GM23338 (cell line): ENCODE results near the gene RAB3B. TPM values are rescaled to one million over a fixed set of nuclear protein-coding genes. Genes with fewer than 3 reads are reported as not detected.

Experiments
- ATAC-seq: fragments of 200-7000 bp; cut with Tn5 transposase; 3 replicates; pipeline ENCODE4 v1.9.1; 2020
- DNase-seq: peaks from one replicate; pipeline ENCODE4 v3.0.0-alpha.2; 2015; ENCODE audit warnings: low spot score
- H2AFZ ChIP-seq: fragments of 200-600 bp; sonication (generic); 2 replicates; pipeline ENCODE4 v1.8.0; 2016; ENCODE audit warnings: antibody characterized with exemption, mild to moderate bottlenecking, moderate library complexity
- H3F3A ChIP-seq: fragments of 200-600 bp; sonication (generic); replicated peaks from 2 replicates; pipeline ENCODE4 v1.8.0; 2017; ENCODE audit warnings: antibody characterized with exemption, mixed run types, low read depth
- H3K27ac ChIP-seq: fragments of 200-600 bp; sonication (generic); 2 replicates; pipeline ENCODE4 v1.6.1; 2016; ENCODE audit warnings: low read depth
- H3K27me3 ChIP-seq: fragments of 200-600 bp; sonication (generic); 2 replicates; pipeline ENCODE4 v1.8.0; 2016; ENCODE audit warnings: mild to moderate bottlenecking, mixed run types, moderate library complexity; ENCODE audit not compliant: insufficient read depth
- H3K36me3 ChIP-seq: fragments of 200-600 bp; sonication (generic); 2 replicates; pipeline ENCODE4 v1.8.0; 2016; ENCODE audit warnings: mild to moderate bottlenecking; ENCODE audit not compliant: insufficient read depth
- H3K4me1 ChIP-seq: fragments of 200-600 bp; sonication (generic); 2 replicates; pipeline ENCODE4 v1.8.0; 2016; ENCODE audit warnings: mild to moderate bottlenecking, moderate library complexity; ENCODE audit not compliant: insufficient read depth
- H3K4me2 ChIP-seq: fragments of 200-600 bp; sonication (generic); 2 replicates; pipeline ENCODE4 v1.7.1; 2017; ENCODE audit warnings: mixed run types
- H3K4me3 ChIP-seq: fragments of 200-600 bp; sonication (generic); 2 replicates; pipeline ENCODE4 v1.6.1; 2016; ENCODE audit warnings: mixed run types
- H3K79me2 ChIP-seq: fragments of 200-600 bp; sonication (generic); replicated peaks from 2 replicates; pipeline ENCODE4 v1.8.0; 2017; ENCODE audit warnings: mild to moderate bottlenecking; ENCODE audit not compliant: insufficient read depth
- H3K9me2 ChIP-seq: fragments of 200-600 bp; sonication (generic); 2 replicates; pipeline ENCODE4 v1.8.0; 2017; ENCODE audit not compliant: insufficient read depth
- H4K20me1 ChIP-seq: fragments of 200-600 bp; sonication (generic); replicated peaks from 2 replicates; pipeline ENCODE4 v1.8.0; 2017; ENCODE audit warnings: mild to moderate bottlenecking; ENCODE audit not compliant: insufficient read depth
- H3K27ac Mint-ChIP-seq: 2 replicates; pipeline ENCODE4 v1.8.0; 2020; ENCODE audit warnings: inconsistent platforms, mild to moderate bottlenecking, moderate library complexity, mixed read lengths
- H3K27me3 Mint-ChIP-seq: 3 replicates; pipeline ENCODE4 v1.8.0; 2022; ENCODE audit warnings: low read depth, mild to moderate bottlenecking, moderate library complexity, mixed read lengths, inconsistent platforms; ENCODE audit not compliant: insufficient read depth, poor library complexity
- H3K36me3 Mint-ChIP-seq: 3 replicates; pipeline ENCODE4 v1.8.0; 2021; ENCODE audit warnings: low read depth, mild to moderate bottlenecking, inconsistent platforms, moderate library complexity, mixed read lengths
- H3K4me1 Mint-ChIP-seq: 3 replicates; pipeline ENCODE4 v1.8.0; 2020; ENCODE audit warnings: mild to moderate bottlenecking, inconsistent platforms, mixed read lengths
- H3K4me3 Mint-ChIP-seq: 3 replicates; pipeline ENCODE4 v1.8.0; 2021; ENCODE audit warnings: moderate library complexity, mild to moderate bottlenecking, inconsistent platforms, mixed read lengths
- H3K9me3 Mint-ChIP-seq: 3 replicates; pipeline ENCODE4 v1.8.0; 2020; ENCODE audit warnings: moderate library complexity, mild to moderate bottlenecking, inconsistent platforms, mixed read lengths
- CREB1 ChIP-seq: fragments of 250-450 bp; sonication (Bioruptor Pico); IDR thresholded peaks from 2 replicates; pipeline ENCODE4 v1.5.0; 2020; ENCODE audit warnings: low read depth, mild to moderate bottlenecking, moderate library complexity
- EZH2 ChIP-seq: fragments of 200-600 bp; sonication (generic); IDR thresholded peaks from one replicate; pipeline ENCODE4 v1.8.0; 2017; ENCODE audit warnings: antibody characterized with exemption, mild to moderate bottlenecking, low read depth; ENCODE audit not compliant: unreplicated experiment
- EZH2phosphoT487 ChIP-seq: fragments of 200-600 bp; sonication (generic); IDR thresholded peaks from one replicate; pipeline ENCODE4 v1.8.1; 2018; ENCODE audit warnings: antibody characterized with exemption; ENCODE audit not compliant: unreplicated experiment
- JUNB ChIP-seq: IDR thresholded peaks from one replicate; pipeline ENCODE4 v1.6.1; 2016; ENCODE audit warnings: antibody characterized with exemption; ENCODE audit not compliant: unreplicated experiment
- NANOG ChIP-seq: IDR thresholded peaks from 2 replicates; pipeline ENCODE4 v1.6.1; 2016; ENCODE audit warnings: antibody characterized with exemption, borderline replicate concordance
- POLR2AphosphoS5 ChIP-seq: IDR thresholded peaks from 2 replicates; pipeline ENCODE4 v1.6.1; 2016; ENCODE audit warnings: antibody characterized with exemption, low read depth
- REST ChIP-seq: IDR thresholded peaks from one replicate; pipeline ENCODE4 v1.6.1; 2018; ENCODE audit warnings: antibody characterized with exemption; ENCODE audit not compliant: unreplicated experiment
- STAT1 ChIP-seq: IDR thresholded peaks from one replicate; pipeline ENCODE4 v1.6.1; 2016; ENCODE audit warnings: antibody characterized with exemption; ENCODE audit not compliant: unreplicated experiment
- ZNF114 ChIP-seq: fragments of 250-450 bp; sonication (Bioruptor Pico); IDR thresholded peaks from 2 replicates; pipeline ENCODE4 v1.5.0; 2020; ENCODE audit warnings: mild to moderate bottlenecking, moderate library complexity
- ZNF331 ChIP-seq: fragments of 250-450 bp; sonication (Bioruptor Pico); IDR thresholded peaks from 2 replicates; pipeline ENCODE4 v1.5.0; 2020; ENCODE audit warnings: low read depth, mild to moderate bottlenecking, moderate library complexity
- ZNF462 ChIP-seq: fragments of 250-450 bp; sonication (Bioruptor Pico); IDR thresholded peaks from 2 replicates; pipeline ENCODE4 v1.5.0; 2020; ENCODE audit warnings: mild to moderate bottlenecking, moderate library complexity
- polyA plus RNA-seq: library from polyadenylated mRNA; unstranded; fragments of >200 nt; fragmentation: Nextera tagmentation; extraction: Ambion mirVana; gene quantifications from 2 replicates; pipeline ENCODE4 v1.2.1, GENCODE V29; 2016
- total RNA-seq: library from RNA; depleted of rRNA; stranded (reverse); fragments of >200 nt; shearing (Covaris generic); gene quantifications from 2 replicates; pipeline ENCODE4 v1.2.3, GENCODE V29; 2014
- TF ChIP-seq, protein P1 (sequence below): IDR thresholded peaks from 2 replicates; pipeline ENCODE4 v1.6.1; 2016; ENCODE audit warnings: antibody characterized with exemption
- TF ChIP-seq, protein P2 (sequence below), 2 experiments: fragments of 200-600 bp in 1 of 2; sonication (generic) in 1 of 2; conservative IDR thresholded peaks; 2 replicates each; pipeline versions ENCODE4 v1.5.1 to v1.6.1; 2016 to 2017; ENCODE audit warnings: antibody characterized with exemption in 2 of 2, low read depth in 2 of 2, mild to moderate bottlenecking in 2 of 2, moderate library complexity in 1 of 2

RAB3B gene
- total and polyA plus RNA-seq, 2 experiments from 2014 or later = 18.3 to 37.9 TPM

DNA sequence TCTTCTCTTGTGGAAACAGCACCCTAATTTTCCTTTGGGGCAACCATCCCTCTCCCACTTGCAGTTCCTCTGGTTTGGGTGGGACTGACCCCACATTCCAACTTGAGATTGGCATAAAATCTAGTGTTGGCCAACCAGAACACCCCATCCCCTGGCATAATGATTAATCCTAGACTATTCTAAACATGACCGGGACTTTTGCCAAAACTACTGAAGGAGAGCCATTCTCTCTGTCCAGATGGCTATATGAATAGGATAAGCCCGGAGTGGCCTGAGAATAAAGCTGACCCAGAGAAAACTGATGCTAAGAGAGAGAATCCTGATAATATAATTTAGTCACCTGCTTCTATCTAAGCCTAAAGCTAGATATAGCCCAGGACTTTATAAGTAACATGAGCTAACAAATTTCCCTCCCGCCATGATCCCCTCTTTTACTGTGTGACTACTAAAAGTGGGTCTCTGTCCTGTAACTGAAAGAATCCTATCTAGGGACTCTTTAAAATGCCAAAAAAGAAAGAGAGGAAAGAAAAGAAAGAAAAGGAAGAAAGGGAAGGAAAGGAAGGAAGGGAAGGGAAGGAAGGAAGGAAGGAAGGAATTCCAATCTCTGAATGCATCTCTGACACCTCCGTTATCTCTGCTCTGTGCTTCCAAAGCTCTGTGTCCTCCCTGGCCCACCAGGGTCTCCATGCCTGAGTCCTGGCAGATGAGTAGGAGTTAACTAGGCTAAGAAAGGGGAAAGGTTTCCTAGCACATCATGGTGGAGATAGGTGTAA lies 84.0 kb downstream of the RAB3B start:
- peaks cover 10% of the 10 kb centered on the region for H3K4me1 ChIP-seq
- peaks cover 12% of the 10 kb centered on the region for H3K27me3 Mint-ChIP-seq
- no peak overlapping the region for H3K4me2 ChIP-seq
- H3K9me3 Mint-ChIP-seq = peaks cover 17% of the 10 kb centered on the region
- no peak overlapping the region; the same call in 2 of the 3 replicates for H3K4me3 Mint-ChIP-seq
- H4K20me1 ChIP-seq = no peaks in the 10 kb centered on the region
- no peaks in the 10 kb centered on the region for H3K9me2 ChIP-seq
- H3K36me3 Mint-ChIP-seq = peaks cover 14% of the 10 kb centered on the region
- DNase-seq (no peak), ATAC-seq (no peak)
- no peaks in the 10 kb centered on the region for H3K27me3 ChIP-seq
- H3K36me3 ChIP-seq = no peaks in the 10 kb centered on the region
- no peak overlapping the region for H3K27ac ChIP-seq
- H3K4me1 Mint-ChIP-seq = peaks cover 26% of the 10 kb centered on the region
- no peaks in the 10 kb centered on the region for H3K79me2 ChIP-seq
- H3K4me3 ChIP-seq = no peak overlapping the region
- H2AFZ ChIP-seq = no peak overlapping the region
- no peak overlapping the region for H3K27ac Mint-ChIP-seq
- no peaks in the 10 kb centered on the region for H3F3A ChIP-seq
- TF ChIP-seq ZNF462 = no peak
- no peak for TF ChIP-seq REST
- no peak for TF ChIP-seq NANOG
- no peak for TF ChIP-seq POLR2AphosphoS5
- TF ChIP-seq, protein P1, sequence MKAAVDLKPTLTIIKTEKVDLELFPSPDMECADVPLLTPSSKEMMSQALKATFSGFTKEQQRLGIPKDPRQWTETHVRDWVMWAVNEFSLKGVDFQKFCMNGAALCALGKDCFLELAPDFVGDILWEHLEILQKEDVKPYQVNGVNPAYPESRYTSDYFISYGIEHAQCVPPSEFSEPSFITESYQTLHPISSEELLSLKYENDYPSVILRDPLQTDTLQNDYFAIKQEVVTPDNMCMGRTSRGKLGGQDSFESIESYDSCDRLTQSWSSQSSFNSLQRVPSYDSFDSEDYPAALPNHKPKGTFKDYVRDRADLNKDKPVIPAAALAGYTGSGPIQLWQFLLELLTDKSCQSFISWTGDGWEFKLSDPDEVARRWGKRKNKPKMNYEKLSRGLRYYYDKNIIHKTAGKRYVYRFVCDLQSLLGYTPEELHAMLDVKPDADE = no peak
- TF ChIP-seq ZNF331 (CRISPR knock-in tag) = no peak
- TF ChIP-seq STAT1 = no peak
- no peak for TF ChIP-seq EZH2
- TF ChIP-seq JUNB = no peak
- TF ChIP-seq, protein P2, sequence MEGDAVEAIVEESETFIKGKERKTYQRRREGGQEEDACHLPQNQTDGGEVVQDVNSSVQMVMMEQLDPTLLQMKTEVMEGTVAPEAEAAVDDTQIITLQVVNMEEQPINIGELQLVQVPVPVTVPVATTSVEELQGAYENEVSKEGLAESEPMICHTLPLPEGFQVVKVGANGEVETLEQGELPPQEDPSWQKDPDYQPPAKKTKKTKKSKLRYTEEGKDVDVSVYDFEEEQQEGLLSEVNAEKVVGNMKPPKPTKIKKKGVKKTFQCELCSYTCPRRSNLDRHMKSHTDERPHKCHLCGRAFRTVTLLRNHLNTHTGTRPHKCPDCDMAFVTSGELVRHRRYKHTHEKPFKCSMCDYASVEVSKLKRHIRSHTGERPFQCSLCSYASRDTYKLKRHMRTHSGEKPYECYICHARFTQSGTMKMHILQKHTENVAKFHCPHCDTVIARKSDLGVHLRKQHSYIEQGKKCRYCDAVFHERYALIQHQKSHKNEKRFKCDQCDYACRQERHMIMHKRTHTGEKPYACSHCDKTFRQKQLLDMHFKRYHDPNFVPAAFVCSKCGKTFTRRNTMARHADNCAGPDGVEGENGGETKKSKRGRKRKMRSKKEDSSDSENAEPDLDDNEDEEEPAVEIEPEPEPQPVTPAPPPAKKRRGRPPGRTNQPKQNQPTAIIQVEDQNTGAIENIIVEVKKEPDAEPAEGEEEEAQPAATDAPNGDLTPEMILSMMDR (conservative IDR thresholded peaks at IDR 0.05; ENCODE audit: low read depth in 2 of 2) = no peak
- no peak for TF ChIP-seq EZH2phosphoT487
- no peak for TF ChIP-seq CREB1 (CRISPR knock-in tag)
- no peak for TF ChIP-seq ZNF114 (CRISPR knock-in tag)
